Hematopoietic multipotent progenitor cell (in vitro differentiated cells): ENCODE measurements around the gene PSMG3. TPM values are rescaled to one million over a fixed set of nuclear protein-coding genes. Genes with fewer than 3 reads are reported as not detected.
"Not testable (repeated sequence)": the region's sequence is repeated elsewhere in the genome, so short reads cannot be mapped to it uniquely, and the experiment has no call there.

Source experiments
- DNase-seq, 3 donors: peaks; one replicate each; pipeline ENCODE4 v3.0.0-alpha.2; 2011 to 2015; ENCODE audit warnings: low read depth in 2 of 3, low spot score in 2 of 3
- total RNA-seq: library from RNA; depleted of rRNA; stranded (reverse); fragments of >200 nt; gene quantifications from one replicate; pipeline ENCODE4 v1.2.3, GENCODE V29; 2012

The PSMG3 gene
- total RNA-seq, 1 donor = 32.0 TPM

- no peak for DNase-seq
Observed at GRCh38 chr7:1597066-1597760, 27.4 kb upstream of the PSMG3 start.

- DNase-seq = no peak
Observed at GRCh38 chr7:1596181-1597043, 26.6 kb upstream of the PSMG3 start.

- DNase-seq = no peak
Observed at GRCh38 chr7:1595636-1596035, 25.8 kb upstream of the PSMG3 start.

- DNase-seq = no peak
Observed at GRCh38 chr7:1595027-1595426, 25.2 kb upstream of the PSMG3 start.

GRCh38 chr7:1593904-1594421 is 24.1 kb upstream of the PSMG3 start:
- no peak for DNase-seq

- DNase-seq = peak in 1 of 3 donors; percentile 15
Observed at GRCh38 chr7:1593091-1593866, 23.4 kb upstream of the PSMG3 start.

GRCh38 chr7:1592299-1592871 is 22.6 kb upstream of the PSMG3 start:
- DNase-seq = peak in 1 of 3 donors; percentile 18

GRCh38 chr7:1591876-1592275 is 22.0 kb upstream of the PSMG3 start:
- peak in 1 of 3 donors; percentile 25 for DNase-seq

- no peak for DNase-seq
Observed at GRCh38 chr7:1591396-1591795, 21.6 kb upstream of the PSMG3 start.

- no peak for DNase-seq
Observed at GRCh38 chr7:1590887-1591286, 21.1 kb upstream of the PSMG3 start.

- no peak for DNase-seq
Observed at GRCh38 chr7:1590476-1590875, 20.6 kb upstream of the PSMG3 start.

- DNase-seq = no peak
Observed at GRCh38 chr7:1588978-1589377, 19.1 kb upstream of the PSMG3 start.

- no peak for DNase-seq
Observed at GRCh38 chr7:1587738-1588137, 17.9 kb upstream of the PSMG3 start.

- DNase-seq = no peak
Observed at GRCh38 chr7:1586827-1587705, 17.2 kb upstream of the PSMG3 start.

- no peak for DNase-seq
Observed at GRCh38 chr7:1586126-1586826, 16.4 kb upstream of the PSMG3 start.

- no peak for DNase-seq
Observed at GRCh38 chr7:1585142-1585981, 15.5 kb upstream of the PSMG3 start.

- no peak for DNase-seq
Observed at GRCh38 chr7:1584700-1585099, 14.9 kb upstream of the PSMG3 start.

GRCh38 chr7:1583241-1583930 is 13.6 kb upstream of the PSMG3 start:
- not testable (repeated sequence) for DNase-seq
